A549 (cell line): ENCODE measurements around the gene MINDY4. TPM values are rescaled to one million over a fixed set of nuclear protein-coding genes. Genes with fewer than 3 reads are reported as not detected.

Experiments used
- ATAC-seq, 2 experiments: fragments of 200-7000 bp in 1 of 2; fragments of >200 bp in 1 of 2; cut with Nextera tagmentation in 1 of 2; cut with Tn5 transposase in 1 of 2; 3 replicates each; pipeline versions ENCODE4 v1.8.0 to v1.9.1; 2018 to 2020; ENCODE audit warnings: mild to moderate bottlenecking in 1 of 2, moderate library complexity in 1 of 2
- CTCF ChIA-PET: fragments of 300-600 bp; sonication (Branson Sonifier 250); formaldehyde crosslinking; extraction: SDS; loops from one replicate; lab custom pipeline; 2021; ENCODE audit warnings: antibody characterized with exemption, inconsistent platforms; lab: Yijun Ruan, JAX
- POLR2A ChIA-PET: fragments of 350-600 bp; formaldehyde crosslinking; extraction: SDS; loops from one replicate; lab custom pipeline; 2021; ENCODE audit warnings: antibody characterized with exemption, inconsistent platforms; lab: Yijun Ruan, JAX
- DNase-seq, 2 experiments: peaks; one replicate each; pipeline versions ENCODE4 v3.0.0 to v3.0.0-alpha.2; 2011 to 2016; ENCODE audit warnings: low read depth in 1 of 2, low spot score in 1 of 2
- FAIRE-seq: peaks from 2 replicates; lab custom pipeline; 2011; peaks lifted over from hg19 to GRCh38; lab: Jason Lieb, UNC
- H3K27ac ChIP-seq, 2 experiments: fragments of >200 bp; sonication (Bioruptor Twin); formaldehyde crosslinking; 3 replicates each; pipeline ENCODE4 v1.5.1; 2016 to 2017
- H3K4me1 ChIP-seq: fragments of >200 bp; sonication (Bioruptor Twin); formaldehyde crosslinking; 3 replicates; pipeline ENCODE4 v1.6.1; 2016
- H3K4me2 ChIP-seq: fragments of >200 bp; sonication (Bioruptor Twin); formaldehyde crosslinking; 3 replicates; pipeline ENCODE4 v1.6.1; 2016
- H3K4me3 ChIP-seq: fragments of >200 bp; sonication (Bioruptor Twin); formaldehyde crosslinking; 3 replicates; pipeline ENCODE4 v1.5.1; 2016
- H3K9me3 ChIP-seq: fragments of >200 bp; sonication (Bioruptor Twin); formaldehyde crosslinking; 3 replicates; pipeline ENCODE4 v1.6.1; 2016
- CHD4 ChIP-seq: fragments of 200-600 bp; sonication (generic); IDR thresholded peaks from 2 replicates; pipeline ENCODE4 v1.6.1; 2016; ENCODE audit warnings: antibody characterized with exemption, mild to moderate bottlenecking, borderline replicate concordance
- EHF ChIP-seq: fragments of 250-450 bp; sonication (Bioruptor Pico); IDR thresholded peaks from 2 replicates; pipeline ENCODE4 v1.5.0; 2020; ENCODE audit warnings: mild to moderate bottlenecking
- EHMT2 ChIP-seq: fragments of 200-600 bp; sonication (generic); IDR thresholded peaks from 2 replicates; pipeline ENCODE4 v1.6.1; 2016; ENCODE audit warnings: antibody characterized with exemption, low read depth, mild to moderate bottlenecking, moderate library complexity
- ESRRA ChIP-seq: fragments of 150-350 bp; IDR thresholded peaks from 2 replicates; pipeline ENCODE4 v1.6.1; 2014; ENCODE audit warnings: mild to moderate bottlenecking, low read length, borderline replicate concordance
- FOSB ChIP-seq: fragments of 250-450 bp; sonication (Bioruptor Pico); IDR thresholded peaks from 2 replicates; pipeline ENCODE4 v1.5.0; 2020; ENCODE audit warnings: mild to moderate bottlenecking, moderate library complexity
- HOXB13 ChIP-seq: fragments of 250-450 bp; sonication (Bioruptor Pico); IDR thresholded peaks from 2 replicates; pipeline ENCODE4 v1.5.0; 2020; ENCODE audit warnings: low read depth, mild to moderate bottlenecking, moderate library complexity
- JUN ChIP-seq, 2 experiments: fragments of >200 bp; sonication (Bioruptor Twin); formaldehyde crosslinking; IDR thresholded peaks; 2 replicates in 1 of 2; 3 replicates in 1 of 2; pipeline ENCODE4 v1.6.1; 2016 to 2017
- JUNB ChIP-seq: fragments of >200 bp; sonication (Bioruptor Twin); formaldehyde crosslinking; IDR thresholded peaks from 2 replicates; pipeline ENCODE4 v1.6.1; 2016
- PHF8 ChIP-seq: fragments of 200-600 bp; sonication (generic); IDR thresholded peaks from 2 replicates; pipeline ENCODE4 v1.6.1; 2016; ENCODE audit warnings: low read depth, mild to moderate bottlenecking, antibody characterized with exemption, moderate library complexity, borderline replicate concordance
- POLR2AphosphoS2 ChIP-seq: conservative IDR thresholded peaks from 2 replicates; pipeline ENCODE4 v1.6.1; 2012; ENCODE audit warnings: low read length, improper control_type of control experiment, inconsistent platforms
- RAD21 ChIP-seq, 2 experiments: fragments of >200 bp in 1 of 2; sonication (Bioruptor Twin) in 1 of 2; formaldehyde crosslinking in 1 of 2; IDR thresholded peaks in 1 of 2; conservative IDR thresholded peaks in 1 of 2; 2 replicates in 1 of 2; 3 replicates in 1 of 2; pipeline ENCODE4 v1.6.1; 2012 to 2018; ENCODE audit warnings: inconsistent platforms in 1 of 2
- RARB ChIP-seq: fragments of 250-450 bp; sonication (Bioruptor Pico); IDR thresholded peaks from 2 replicates; pipeline ENCODE4 v1.8.0; 2021; ENCODE audit warnings: mild to moderate bottlenecking, moderate library complexity
- RFX5 ChIP-seq: fragments of 450-650 bp; IDR thresholded peaks from 2 replicates; pipeline ENCODE4 v1.7.1; 2014; ENCODE audit warnings: antibody characterized with exemption, mild to moderate bottlenecking, moderate library complexity
- SREBF2 ChIP-seq: fragments of 450-650 bp; IDR thresholded peaks from 2 replicates; pipeline ENCODE4 v1.6.1; 2014; ENCODE audit warnings: mild to moderate bottlenecking, moderate library complexity
- TP53 ChIP-seq: fragments of 250-450 bp; sonication (Bioruptor Pico); IDR thresholded peaks from 2 replicates; pipeline ENCODE4 v1.5.0; 2021; ENCODE audit warnings: mild to moderate bottlenecking, moderate library complexity
- ZFP36 ChIP-seq: fragments of 450-650 bp; IDR thresholded peaks from 2 replicates; pipeline ENCODE4 v1.6.1; 2014; ENCODE audit warnings: borderline replicate concordance; ENCODE audit not compliant: partially characterized antibody
- ZNF302 ChIP-seq: fragments of 250-450 bp; sonication (Bioruptor Pico); IDR thresholded peaks from 2 replicates; pipeline ENCODE4 v1.9.0; 2021; ENCODE audit warnings: inconsistent platforms, mild to moderate bottlenecking, moderate library complexity
- WGBS: methylation state at CpG from one replicate; pipeline ENCODE4 v1.1.6; 2017; ENCODE audit errors: missing lambda C conversion rate; 5-methylcytosine and 5-hydroxymethylcytosine counted together
- polyA plus RNA-seq, 4 experiments: library from polyadenylated mRNA; depleted of rRNA in 3 of 4; stranded (reverse); fragments of >200 nt; fragmentation: RNase III in 1 of 4; extraction: RNeasy Plus Mini Kit Qiagen cat#74134 plus additional on column Dnase treatment in 1 of 4; gene quantifications; 2 replicates in 3 of 4; 3 replicates in 1 of 4; pipeline ENCODE4 v1.2.3, GENCODE V29; 2011 to 2017
- TF ChIP-seq, protein P1 (sequence below): fragments of 450-650 bp; IDR thresholded peaks from 2 replicates; pipeline ENCODE4 v1.6.1; 2014; ENCODE audit warnings: antibody characterized with exemption
- TF ChIP-seq, protein P2 (sequence below): IDR thresholded peaks from 2 replicates; pipeline ENCODE4 v1.6.1; 2012

MINDY4 gene
- polyA plus RNA-seq, 2 of the 4 experiments (the other 2 are of a cell fraction): 1.8 to 3.6 TPM

DNA sequence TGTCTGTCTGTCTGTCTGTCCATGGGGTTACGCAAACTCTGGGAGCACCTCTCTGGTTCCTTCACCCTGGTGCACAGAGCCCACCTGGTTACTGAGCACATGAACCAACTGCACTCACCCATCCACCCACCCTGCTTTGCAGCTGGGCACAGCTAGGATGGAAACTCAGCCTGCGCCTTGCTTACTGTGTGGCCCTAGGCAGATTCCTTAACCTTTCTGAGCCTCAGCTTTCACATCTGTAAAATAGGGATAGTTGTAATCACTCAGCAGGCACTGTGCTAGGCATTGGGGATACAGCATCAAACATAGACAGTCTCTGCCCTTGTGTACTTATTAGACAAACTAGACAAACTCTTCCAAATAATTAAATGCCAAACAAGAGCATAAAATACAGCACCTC, 41.1 kb upstream of the MINDY4 start:
- TF ChIP-seq, protein P1, sequence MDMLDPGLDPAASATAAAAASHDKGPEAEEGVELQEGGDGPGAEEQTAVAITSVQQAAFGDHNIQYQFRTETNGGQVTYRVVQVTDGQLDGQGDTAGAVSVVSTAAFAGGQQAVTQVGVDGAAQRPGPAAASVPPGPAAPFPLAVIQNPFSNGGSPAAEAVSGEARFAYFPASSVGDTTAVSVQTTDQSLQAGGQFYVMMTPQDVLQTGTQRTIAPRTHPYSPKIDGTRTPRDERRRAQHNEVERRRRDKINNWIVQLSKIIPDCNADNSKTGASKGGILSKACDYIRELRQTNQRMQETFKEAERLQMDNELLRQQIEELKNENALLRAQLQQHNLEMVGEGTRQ: no peak
- TF ChIP-seq RFX5 (no peak), JUNB (no peak), HOXB13 (no peak), PHF8 (no peak)
- Histone ChIP-seq H3K27ac (no peak overlapping the region), H3K4me3 (no peak overlapping the region), H3K4me1 (peaks cover 6% of the 10 kb centered on the region; the same call in 2 of the 3 replicates), H3K9me3 (no peaks in the 10 kb centered on the region), H3K4me2 (no peak overlapping the region)
- 93% methylated on average over 2 of the region's 2 CpGs for WGBS
- ATAC-seq: no peak
- ChIA-PET POLR2A (no interaction called here), CTCF (interaction anchor here (2.3 to 2.7 kb wide), 2 partner anchors 10 to 15 kb away, joined by 8 to 31 read pairs; no protein-coding TSS in a partner anchor)
- no peak for DNase-seq
- FAIRE-seq: no peak

DNA sequence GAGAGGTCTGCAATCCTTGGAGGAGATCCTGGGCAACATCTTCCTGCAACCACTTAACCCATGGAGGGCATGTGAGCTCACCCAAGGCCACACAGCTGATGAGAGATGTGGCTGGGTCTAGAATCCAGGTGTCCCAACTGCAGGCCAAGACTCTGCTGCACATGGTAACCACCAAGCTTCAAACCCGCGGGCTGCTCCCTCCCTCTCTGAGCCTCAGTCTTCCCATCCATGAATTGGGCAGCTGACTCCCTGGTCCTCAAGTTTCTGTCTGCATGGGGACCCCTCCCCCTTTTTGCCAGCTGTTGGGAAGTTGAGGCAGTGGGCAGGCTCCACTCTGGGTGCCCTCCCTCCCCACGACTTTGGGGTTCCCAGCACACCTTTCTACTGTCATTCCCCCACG, 40.2 kb upstream of the MINDY4 start:
- Histone ChIP-seq H3K4me3 (no peak overlapping the region), H3K27ac (no peak overlapping the region), H3K4me1 (peaks cover 6% of the 10 kb centered on the region; the same call in 2 of the 3 replicates), H3K4me2 (no peak overlapping the region), H3K9me3 (0 out of 3 replicates have a peak, but pooled peaks cover 4% of the 10 kb centered on the region)
- ChIA-PET CTCF (interaction anchor here (2.3 to 2.7 kb wide), 2 partner anchors 9 to 14 kb away, joined by 8 to 31 read pairs; no protein-coding TSS in a partner anchor), POLR2A (no interaction called here)
- FAIRE-seq (no peak), DNase-seq (no peak), ATAC-seq (no peak)
- 54% methylated on average over 4 of the region's 4 CpGs for WGBS
- TF ChIP-seq CHD4 (no peak), EHF (CRISPR knock-in tag) (no peak), PHF8 (no peak), FOSB (CRISPR knock-in tag) (no peak), TP53 (no peak), RARB (CRISPR knock-in tag) (no peak), ZNF302 (CRISPR knock-in tag) (no peak), POLR2AphosphoS2 (no peak), RAD21 (conservative IDR thresholded peaks at IDR 0.05 in 1 of 2, IDR thresholded peaks at IDR 0.05 in 1 of 2) (no peak)

DNA sequence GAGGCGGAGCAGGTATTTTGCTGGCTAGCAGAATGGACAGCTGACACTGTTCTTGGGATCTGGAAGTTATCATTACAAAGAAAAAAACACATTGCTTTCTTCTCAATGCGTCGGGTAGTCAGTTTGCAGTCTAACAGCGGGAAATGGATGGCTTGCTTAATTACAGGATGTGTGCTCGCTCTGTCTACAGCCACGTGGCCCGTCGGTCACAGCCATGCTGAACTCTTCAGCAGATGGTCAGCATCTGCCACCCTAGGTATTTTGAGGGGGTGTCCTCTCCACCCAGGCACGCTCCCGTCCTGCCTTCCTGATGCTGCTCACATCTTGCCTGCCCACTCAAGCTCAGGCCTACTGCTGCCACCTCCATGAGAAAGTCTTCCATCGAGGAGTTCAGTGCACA, 39.6 kb upstream of the MINDY4 start:
- ChIA-PET CTCF (interaction anchor here (0.7 to 2.7 kb wide), 3 partner anchors 9 to 14 kb away, joined by 3 to 31 read pairs (median 8); no protein-coding TSS in a partner anchor), POLR2A (no interaction called here)
- no peak overlapping the region for H3K4me2 ChIP-seq
- no peak for TF ChIP-seq SREBF2
- TF ChIP-seq ESRRA: no peak
- TF ChIP-seq JUN (IDR thresholded peaks at IDR 0.05): no peak
- ATAC-seq (no peak), DNase-seq (no peak), FAIRE-seq (no peak)
- H3K4me1 ChIP-seq: peaks cover 6% of the 10 kb centered on the region; the same call in 2 of the 3 replicates
- H3K27ac ChIP-seq: no peak overlapping the region
- H3K9me3 ChIP-seq: 0 out of 3 replicates have a peak, but pooled peaks cover 4% of the 10 kb centered on the region
- H3K4me3 ChIP-seq: no peak overlapping the region
- 72% methylated on average over 11 of the region's 11 CpGs for WGBS

DNA sequence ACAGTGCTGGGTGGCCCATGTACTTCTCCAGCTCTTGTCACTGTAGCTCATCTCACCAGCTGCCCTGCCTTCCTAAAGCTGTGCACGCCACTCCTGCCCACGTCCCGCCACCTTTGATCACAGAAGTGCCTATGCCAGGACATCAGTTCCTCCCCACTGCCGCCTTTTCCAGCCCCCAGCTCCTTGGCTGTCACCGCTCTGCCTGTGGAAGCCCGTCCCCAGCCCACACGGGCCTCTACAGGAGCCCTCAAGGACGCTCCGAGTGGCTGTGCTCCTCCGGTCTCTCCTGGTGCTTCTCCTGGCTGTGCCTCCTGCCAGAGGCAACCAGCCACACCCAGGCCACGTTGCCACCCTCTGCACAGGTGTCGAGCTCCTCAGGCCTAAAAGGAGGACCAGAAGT, 38.6 kb upstream of the MINDY4 start:
- TF ChIP-seq, protein P2, sequence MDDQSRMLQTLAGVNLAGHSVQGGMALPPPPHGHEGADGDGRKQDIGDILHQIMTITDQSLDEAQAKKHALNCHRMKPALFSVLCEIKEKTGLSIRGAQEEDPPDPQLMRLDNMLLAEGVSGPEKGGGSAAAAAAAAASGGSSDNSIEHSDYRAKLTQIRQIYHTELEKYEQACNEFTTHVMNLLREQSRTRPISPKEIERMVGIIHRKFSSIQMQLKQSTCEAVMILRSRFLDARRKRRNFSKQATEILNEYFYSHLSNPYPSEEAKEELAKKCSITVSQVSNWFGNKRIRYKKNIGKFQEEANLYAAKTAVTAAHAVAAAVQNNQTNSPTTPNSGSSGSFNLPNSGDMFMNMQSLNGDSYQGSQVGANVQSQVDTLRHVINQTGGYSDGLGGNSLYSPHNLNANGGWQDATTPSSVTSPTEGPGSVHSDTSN: no peak
- TF ChIP-seq HOXB13: no peak
- TF ChIP-seq ZFP36: no peak
- TF ChIP-seq EHMT2: no peak
- H3K9me3 ChIP-seq: 0 out of 3 replicates have a peak, but pooled peaks cover 4% of the 10 kb centered on the region
- no peaks in the 10 kb centered on the region for H3K4me1 ChIP-seq
- H3K4me3 ChIP-seq: no peak overlapping the region
- H3K27ac ChIP-seq: no peak overlapping the region
- H3K4me2 ChIP-seq: no peak overlapping the region
- ChIA-PET CTCF (interaction anchor here (0.7 kb wide), 1 partner anchor 9 kb away, joined by 3 read pairs; no protein-coding TSS in a partner anchor), POLR2A (no interaction called here)
- DNase-seq: no peak
- ATAC-seq: no peak
- 50% methylated on average over 12 of the region's 12 CpGs for WGBS
- FAIRE-seq: no peak
